ENCODE data around the gene SPATA18. TPM values are rescaled to one million over a fixed set of nuclear protein-coding genes. Genes with fewer than 3 reads are reported as not detected.

SPATA18 gene
- total RNA-seq, 1 donor from 2014 or later: 1.6 TPM

DNA sequence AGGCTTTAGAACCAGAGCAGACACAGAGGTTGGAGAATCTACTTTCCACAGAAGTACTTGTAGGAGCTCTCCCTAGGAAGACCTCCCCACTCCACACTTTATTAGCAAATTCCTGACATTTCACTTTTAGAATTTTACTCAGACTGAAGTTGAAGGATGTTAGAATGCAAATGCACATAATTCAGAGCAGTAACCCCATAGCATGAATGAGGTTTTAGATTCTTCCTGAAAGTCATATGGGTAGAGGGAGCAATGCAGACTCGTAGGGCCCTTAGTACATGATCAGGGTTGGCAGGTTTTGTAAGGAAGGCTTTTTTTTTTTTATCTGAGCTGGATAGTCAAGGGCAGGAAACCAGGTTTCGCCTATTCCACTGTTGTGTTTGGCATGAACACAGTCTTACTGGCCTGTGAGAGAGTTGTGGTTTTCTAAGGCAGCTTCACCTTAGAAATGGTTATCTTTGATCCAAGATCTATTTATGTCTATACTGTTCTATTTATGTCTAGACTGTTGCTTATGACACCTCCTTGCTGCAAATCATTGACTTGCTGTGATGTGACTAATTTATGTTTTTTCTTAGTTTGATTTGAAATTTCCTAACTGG, 48.9 kb downstream of the SPATA18 start:
- intact Hi-C loops (cut with micrococcal nuclease): no loop called here
- H3K27me3 ChIP-seq (ENCODE audit: low read depth): no peaks in the 10 kb centered on the region
- H3K9me3 ChIP-seq (replicated peaks): no peaks in the 10 kb centered on the region
- no peak overlapping the region for H3K27ac ChIP-seq (replicated peaks)
- no peak overlapping the region for H3K4me3 ChIP-seq
- TF ChIP-seq CTCF (IDR thresholded peaks at IDR 0.05; ENCODE audit: borderline replicate concordance): no peak
- H3K4me1 ChIP-seq: peaks cover 8% of the 10 kb centered on the region
- H3K36me3 ChIP-seq: no peaks in the 10 kb centered on the region
- no peak for DNase-seq

DNA sequence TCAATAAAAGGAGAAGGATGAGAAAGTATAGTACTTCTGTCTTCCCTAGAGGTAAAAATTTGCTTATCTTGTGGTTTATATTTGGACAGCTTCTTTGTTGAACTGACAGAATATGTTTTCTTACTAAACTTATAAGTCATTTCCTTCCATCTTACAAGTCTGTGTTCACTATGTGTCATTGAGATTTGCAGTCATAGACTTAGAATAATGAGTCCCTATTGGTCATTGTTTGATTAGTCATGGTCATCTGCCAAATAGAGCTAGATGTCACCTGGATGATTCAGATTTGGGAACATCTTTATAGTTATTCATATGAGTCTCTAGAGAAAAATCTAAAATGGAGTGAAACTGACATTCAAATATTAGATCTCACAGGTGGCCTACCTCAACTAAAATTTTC, 51.5 kb downstream of the SPATA18 start:
- H3K27me3 ChIP-seq (ENCODE audit: low read depth): no peaks in the 10 kb centered on the region
- peaks cover 8% of the 10 kb centered on the region for H3K4me1 ChIP-seq
- no peak overlapping the region for H3K4me3 ChIP-seq
- H3K9me3 ChIP-seq (replicated peaks): no peaks in the 10 kb centered on the region
- no peaks in the 10 kb centered on the region for H3K36me3 ChIP-seq
- TF ChIP-seq CTCF (IDR thresholded peaks at IDR 0.05; ENCODE audit: borderline replicate concordance): no peak
- DNase-seq: no peak
- H3K27ac ChIP-seq (replicated peaks): no peak overlapping the region
- intact Hi-C loops (cut with micrococcal nuclease): no loop called here

- H3K27ac ChIP-seq (replicated peaks): no peak overlapping the region
- TF ChIP-seq CTCF (IDR thresholded peaks at IDR 0.05; ENCODE audit: borderline replicate concordance): peak; percentile 36
- intact Hi-C loops (cut with micrococcal nuclease): no loop called here
- no peak overlapping the region for H3K4me3 ChIP-seq
- H3K27me3 ChIP-seq (ENCODE audit: low read depth): peaks cover 3% of the 10 kb centered on the region
- DNase-seq: no peak
- no peaks in the 10 kb centered on the region for H3K9me3 ChIP-seq (replicated peaks)
- no peaks in the 10 kb centered on the region for H3K36me3 ChIP-seq
- peaks cover 8% of the 10 kb centered on the region for H3K4me1 ChIP-seq
These were observed 52.2 kb downstream of the SPATA18 start for GRCh38 chr4:52103319-52103718.

DNA sequence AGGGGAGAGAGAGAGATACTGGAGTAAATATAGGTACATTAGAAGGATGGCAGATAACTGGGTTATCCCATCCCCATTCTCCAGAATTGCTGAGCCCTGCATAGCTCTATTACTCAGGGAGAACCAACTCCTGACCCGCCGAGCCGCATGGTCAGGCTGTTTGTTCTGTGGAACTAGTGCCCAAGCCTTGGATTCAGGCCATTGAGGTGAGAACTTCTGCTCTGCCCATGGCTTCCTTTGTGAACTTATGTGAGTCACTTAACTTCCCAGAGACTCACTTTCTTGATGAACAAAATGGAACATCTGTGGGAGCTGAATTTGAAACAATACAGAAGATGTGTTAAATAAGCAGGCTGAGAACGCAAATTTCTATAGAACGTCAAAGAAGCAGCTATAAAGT, 54.2 kb downstream of the SPATA18 start:
- intact Hi-C loops (cut with micrococcal nuclease): no loop called here
- peaks cover 1% of the 10 kb centered on the region for H3K4me1 ChIP-seq
- peaks cover 16% of the 10 kb centered on the region for H3K27me3 ChIP-seq (ENCODE audit: low read depth)
- H3K9me3 ChIP-seq (replicated peaks): peaks cover 4% of the 10 kb centered on the region
- TF ChIP-seq CTCF (IDR thresholded peaks at IDR 0.05; ENCODE audit: borderline replicate concordance): no peak
- H3K4me3 ChIP-seq: no peak overlapping the region
- H3K36me3 ChIP-seq: no peaks in the 10 kb centered on the region
- H3K27ac ChIP-seq (replicated peaks): no peak overlapping the region
- DNase-seq: no peak

DNA sequence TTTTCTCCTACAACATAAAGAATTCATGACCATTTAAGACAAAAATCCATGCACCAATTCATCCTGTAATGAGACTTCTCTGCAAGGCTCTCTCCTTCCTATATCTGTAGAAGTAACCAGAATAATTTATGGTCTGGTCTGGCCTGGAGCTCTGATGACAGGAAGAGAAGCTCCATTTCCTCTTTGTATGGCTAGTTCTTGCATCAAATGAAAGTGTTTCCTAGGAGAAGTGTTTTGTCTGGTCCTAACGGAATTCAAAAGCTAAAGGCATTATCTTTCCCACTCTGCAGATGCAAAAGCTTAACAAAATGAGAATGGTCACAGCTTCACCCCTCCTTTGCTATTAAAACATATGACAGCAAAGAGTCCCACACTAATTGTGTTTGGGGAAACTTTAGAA, 55.1 kb downstream of the SPATA18 start:
- Histone ChIP-seq H3K36me3 (no peaks in the 10 kb centered on the region), H3K9me3 (replicated peaks) (peaks cover 4% of the 10 kb centered on the region), H3K4me1 (no peaks in the 10 kb centered on the region), H3K27me3 (ENCODE audit: low read depth) (peaks cover 17% of the 10 kb centered on the region), H3K27ac (replicated peaks) (no peak overlapping the region), H3K4me3 (no peak overlapping the region)
- no peak for DNase-seq
- intact Hi-C loops (cut with micrococcal nuclease): no loop called here
- TF ChIP-seq CTCF (IDR thresholded peaks at IDR 0.05; ENCODE audit: borderline replicate concordance): no peak
